Upper lobe of right lung (tissue), 1 donor: ENCODE results near the gene PLEKHH3. TPM values are rescaled to one million over a fixed set of nuclear protein-coding genes. Genes with fewer than 3 reads are reported as not detected.
"Not testable (repeated sequence)": the region's sequence is repeated elsewhere in the genome, so short reads cannot be mapped to it uniquely, and the experiment has no call there.

Experiments
- ATAC-seq: fragments of 200-7000 bp; cut with Tn5 transposase; one replicate; pipeline ENCODE4 v1.9.1; 2020; ENCODE audit warnings: mild to moderate bottlenecking, moderate library complexity
- DNase-seq: peaks from one replicate; pipeline ENCODE4 v3.0.0-alpha.2; 2020
- H3K27ac ChIP-seq: fragments of 200-600 bp; one replicate; pipeline ENCODE4 v1.8.0; 2022
- H3K27me3 ChIP-seq: fragments of 200-600 bp; one replicate; pipeline ENCODE4 v1.8.0; 2022; ENCODE audit warnings: mild to moderate bottlenecking
- H3K36me3 ChIP-seq: fragments of 200-600 bp; one replicate; pipeline ENCODE4 v1.8.0; 2022
- H3K4me1 ChIP-seq: fragments of 200-600 bp; one replicate; pipeline ENCODE4 v1.8.0; 2022
- H3K4me3 ChIP-seq: fragments of 200-600 bp; one replicate; pipeline ENCODE4 v1.8.0; 2022; ENCODE audit warnings: mild to moderate bottlenecking
- H3K9me3 ChIP-seq: fragments of 200-600 bp; one replicate; pipeline ENCODE4 v1.8.0; 2022
- CTCF ChIP-seq: fragments of 200-600 bp; IDR thresholded peaks from one replicate; pipeline ENCODE4 v1.8.0; 2022; ENCODE audit warnings: antibody characterized with exemption
- intact Hi-C: fragments of 100-400 bp; cut with DNase I; formaldehyde crosslinking; loops from one replicate; pipeline ENCODE4 v1.11.0; 2022
- microRNA-seq: library from miRNA; unstranded; fragments of <30 nt; microRNA quantifications from one replicate; pipeline ENCODE4 v1.2.0, GENCODE V29; 2020; ENCODE audit warnings: borderline microRNAs expressed
- total RNA-seq: library from RNA; stranded (reverse); fragmentation: NEBNext Ultra II Directional; extraction: Animal tissue kit (Norgen Biotek cat#: 25700); gene quantifications from one replicate; pipeline ENCODE4 v1.2.1, GENCODE V29; 2021
- donor health status: DM: no; HTN: yes; CAD: no; lungs with severe emphysema.

PLEKHH3 gene
- total RNA-seq, 1 donor from 2014 or later = 26.4 TPM

DNA sequence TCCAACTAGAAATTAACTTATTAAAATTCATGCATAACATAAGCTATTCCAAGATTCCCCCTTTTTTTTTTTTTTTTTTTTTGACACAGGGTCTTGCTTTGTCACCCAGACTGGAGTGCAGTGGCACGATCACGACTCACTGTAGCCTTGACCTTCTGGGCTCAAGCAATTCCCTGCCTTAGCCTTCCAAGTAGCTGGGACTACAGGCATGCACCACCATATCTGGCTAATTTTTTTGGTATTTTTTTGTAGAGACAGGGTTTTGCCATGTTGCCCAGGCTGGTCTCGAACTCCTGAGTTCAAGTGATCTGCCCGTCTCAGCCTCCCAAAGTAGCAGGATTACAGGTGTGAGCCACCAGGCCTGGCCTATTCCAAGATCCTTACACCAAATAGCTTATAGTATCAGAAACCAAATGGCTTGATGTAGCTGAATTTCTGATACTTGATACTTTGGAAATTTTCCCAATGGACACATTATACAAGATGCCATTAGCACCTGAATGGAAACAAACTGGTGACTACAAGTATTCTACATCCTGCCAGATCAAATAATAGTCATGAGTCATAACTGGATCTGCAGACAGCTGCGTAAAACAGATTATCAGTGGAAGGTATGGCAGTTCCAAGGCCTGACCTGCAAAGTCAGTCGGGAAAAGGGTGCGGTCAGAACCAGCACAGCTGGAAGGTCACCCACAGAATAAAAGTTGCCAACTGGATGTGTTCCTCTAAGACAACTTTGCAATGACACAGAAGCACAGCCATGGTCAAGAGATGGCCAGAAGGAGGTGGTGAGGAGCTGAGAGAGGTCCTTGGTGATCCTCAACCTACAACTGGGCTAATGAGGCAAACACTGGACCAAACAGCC lies 52.8 kb downstream of the PLEKHH3 start:
- no peaks in the 10 kb centered on the region for H3K36me3 ChIP-seq
- no peak overlapping the region for H3K4me3 ChIP-seq
- no peak for DNase-seq
- H3K4me1 ChIP-seq = peaks cover 2% of the 10 kb centered on the region
- no peak for TF ChIP-seq CTCF
- peak; percentile 47 for ATAC-seq
- H3K9me3 ChIP-seq = no peaks in the 10 kb centered on the region
- H3K27ac ChIP-seq = no peak overlapping the region
- no peaks in the 10 kb centered on the region for H3K27me3 ChIP-seq
- intact Hi-C loops = no loop called here

GRCh38 chr17:42623271-42623670 lies 53.5 kb downstream of the PLEKHH3 start:
- no peaks in the 10 kb centered on the region for H3K9me3 ChIP-seq
- H3K4me3 ChIP-seq = no peak overlapping the region
- no peaks in the 10 kb centered on the region for H3K27me3 ChIP-seq
- DNase-seq (peak; percentile 8), ATAC-seq (no peak)
- intact Hi-C loops = no loop called here
- no peak for TF ChIP-seq CTCF
- H3K36me3 ChIP-seq = no peaks in the 10 kb centered on the region
- no peak overlapping the region for H3K27ac ChIP-seq
- peaks cover 9% of the 10 kb centered on the region for H3K4me1 ChIP-seq

DNA sequence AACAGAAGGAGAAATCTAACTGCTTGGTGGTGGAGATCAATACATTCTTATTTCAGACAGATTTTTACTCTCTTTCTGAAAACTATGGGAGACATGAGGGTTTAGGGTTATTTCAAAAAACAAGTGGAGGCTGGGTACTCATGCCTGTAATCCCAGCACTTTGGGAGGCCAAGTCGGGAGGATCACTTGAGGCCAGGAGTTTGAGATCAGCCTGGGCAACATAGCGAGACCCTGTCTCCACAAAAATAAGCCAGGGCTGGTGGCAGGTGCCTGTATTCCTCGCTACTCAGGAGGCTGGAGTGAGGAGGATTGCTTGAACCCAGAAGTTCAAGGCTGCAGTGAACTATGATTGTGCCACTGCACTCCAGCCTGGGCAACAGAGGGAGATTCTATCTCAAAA lies 54.8 kb downstream of the PLEKHH3 start:
- intact Hi-C loops, H3K9me3 ChIP-seq, H3K27me3 ChIP-seq, H3K4me3 ChIP-seq, ATAC-seq, H3K27ac ChIP-seq, H3K36me3 ChIP-seq, DNase-seq: not testable (repeated sequence)
- H3K4me1 ChIP-seq = peaks cover 11% of the 10 kb centered on the region

DNA sequence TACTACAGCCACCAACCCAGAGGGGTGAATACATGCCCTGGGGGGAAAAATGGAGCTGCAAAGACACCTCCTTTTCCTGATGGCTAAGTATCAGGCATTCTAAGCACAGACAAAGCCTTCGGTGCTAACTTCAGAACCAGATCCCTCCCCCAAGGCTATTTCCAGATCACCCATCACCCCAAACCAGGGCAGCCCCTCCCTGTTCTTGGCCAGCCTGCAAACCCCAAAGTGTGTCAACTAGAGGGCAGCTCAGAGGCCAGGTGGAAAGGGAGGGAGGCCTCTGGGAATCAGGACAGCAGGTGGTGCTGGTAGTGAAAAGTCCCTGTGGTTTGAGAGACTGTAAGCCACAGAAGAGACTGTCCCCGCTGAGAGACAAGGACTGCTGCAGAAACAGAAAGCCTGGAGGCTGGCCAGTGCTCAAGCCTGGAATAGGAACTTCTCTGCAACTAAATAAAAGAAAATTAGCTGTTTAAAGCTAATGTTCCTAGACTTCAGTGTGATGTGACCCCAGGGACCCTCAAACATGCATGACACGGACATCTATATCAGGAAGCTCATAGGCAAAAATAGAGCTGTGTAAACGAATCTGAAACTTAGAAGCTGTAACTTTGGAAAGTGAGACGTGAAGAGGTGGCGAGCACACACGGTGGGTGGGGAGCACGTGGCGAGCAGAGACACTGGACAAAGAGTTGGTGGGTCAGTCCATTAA lies 58.2 kb downstream of the PLEKHH3 start:
- Histone ChIP-seq H3K4me1 (peaks cover 11% of the 10 kb centered on the region), H3K4me3 (no peak overlapping the region), H3K27ac (no peak overlapping the region), H3K27me3 (no peaks in the 10 kb centered on the region), H3K9me3 (no peaks in the 10 kb centered on the region), H3K36me3 (peaks cover 17% of the 10 kb centered on the region)
- intact Hi-C loops = no loop called here
- TF ChIP-seq CTCF = peak; percentile 14
- no peak for DNase-seq
- peak; percentile 82 for ATAC-seq

GRCh38 chr17:42617956-42618431 lies 58.8 kb downstream of the PLEKHH3 start:
- peaks cover 23% of the 10 kb centered on the region for H3K36me3 ChIP-seq
- TF ChIP-seq CTCF = no peak
- no peak for ATAC-seq
- no peaks in the 10 kb centered on the region for H3K27me3 ChIP-seq
- H3K9me3 ChIP-seq = no peaks in the 10 kb centered on the region
- DNase-seq = no peak
- no peak overlapping the region for H3K27ac ChIP-seq
- H3K4me1 ChIP-seq = peaks cover 11% of the 10 kb centered on the region
- intact Hi-C loops = no loop called here
- H3K4me3 ChIP-seq = no peak overlapping the region

Small RNA genes lying within 50 kb of the gene (microRNA-seq; reads per million reads assigned to microRNA genes)
- 0.50 reads per million for gene MIR6780A

Other genes with a start within 250 kb of the PLEKHH3 start
- gene ATP6V0A1, start 218.1 kb downstream of the PLEKHH3 start, total RNA-seq = 109 TPM
- gene NAGLU, start 140.8 kb downstream of the PLEKHH3 start, total RNA-seq = 46.9 TPM
- 1.4 TPM for gene HSD17B1, start 124.1 kb downstream of the PLEKHH3 start, total RNA-seq
- gene COASY, start 114.8 kb downstream of the PLEKHH3 start, total RNA-seq = 63.3 TPM
- 61.3 TPM for gene MLX, start 109.9 kb downstream of the PLEKHH3 start, total RNA-seq
- gene PSMC3IP, start 99.3 kb downstream of the PLEKHH3 start, total RNA-seq = 4.2 TPM
- gene RETREG3, start 67.6 kb downstream of the PLEKHH3 start, total RNA-seq = 68.6 TPM
- gene TUBG1, start 67.3 kb downstream of the PLEKHH3 start, total RNA-seq = 29.2 TPM
- gene TUBG2, start 17.7 kb downstream of the PLEKHH3 start, total RNA-seq = 19.8 TPM
- 1.4 TPM for gene CCR10, start 4.8 kb upstream of the PLEKHH3 start, total RNA-seq
- gene CNTNAP1, start 5.5 kb upstream of the PLEKHH3 start, total RNA-seq = 6.5 TPM
- 58.4 TPM for gene EZH1, start 68.0 kb upstream of the PLEKHH3 start, total RNA-seq
- gene RAMP2, start 84.2 kb upstream of the PLEKHH3 start, total RNA-seq = 114 TPM
- 42.3 TPM for gene VPS25, start 96.5 kb upstream of the PLEKHH3 start, total RNA-seq
- 0.38 TPM for gene WNK4, start 103.6 kb upstream of the PLEKHH3 start, total RNA-seq
- 53.9 TPM for gene COA3, start 121.7 kb upstream of the PLEKHH3 start, total RNA-seq
- gene CNTD1, start 121.9 kb upstream of the PLEKHH3 start, total RNA-seq = 0.14 TPM
- gene BECN1, start 147.3 kb upstream of the PLEKHH3 start, total RNA-seq = 66.7 TPM
- 89.4 TPM for gene PSME3, start 156.4 kb upstream of the PLEKHH3 start, total RNA-seq
- gene AOC2, start 167.6 kb upstream of the PLEKHH3 start, total RNA-seq = 2.0 TPM
- gene AOC3, start 174.2 kb upstream of the PLEKHH3 start, total RNA-seq = 235 TPM
- gene G6PC1, start 223.8 kb upstream of the PLEKHH3 start, total RNA-seq = not detected